Left forelimb (tissue), 1 donor: Measurements from ENCODE around the gene ABLIM2.

ENCODE experiments used
- DNase-seq: peaks from one replicate; pipeline ENCODE4 v3.0.0-alpha.2; 2018; ENCODE audit warnings: low spot score

ABLIM2 gene

DNA sequence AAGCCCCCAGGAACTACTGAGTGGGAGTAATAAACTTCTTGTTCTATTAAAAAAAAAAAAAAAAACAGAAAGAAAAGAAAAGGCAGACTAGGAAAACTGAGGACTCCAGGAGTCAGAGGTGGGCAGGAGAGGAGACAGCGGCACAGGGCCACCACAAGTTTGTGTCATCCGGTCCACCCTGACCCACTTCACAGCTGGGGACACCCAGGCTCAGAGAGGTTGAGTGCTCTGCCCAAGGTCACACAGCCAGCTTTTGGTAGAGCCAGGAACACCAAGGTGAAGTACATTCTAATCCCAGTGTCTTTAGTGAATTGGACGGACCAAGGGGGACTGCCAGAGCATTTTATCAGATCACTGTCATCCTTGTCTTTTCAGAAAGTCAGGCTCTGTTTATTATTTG, 16.4 kb upstream of the ABLIM2 start:
- DNase-seq, result no peak

DNA sequence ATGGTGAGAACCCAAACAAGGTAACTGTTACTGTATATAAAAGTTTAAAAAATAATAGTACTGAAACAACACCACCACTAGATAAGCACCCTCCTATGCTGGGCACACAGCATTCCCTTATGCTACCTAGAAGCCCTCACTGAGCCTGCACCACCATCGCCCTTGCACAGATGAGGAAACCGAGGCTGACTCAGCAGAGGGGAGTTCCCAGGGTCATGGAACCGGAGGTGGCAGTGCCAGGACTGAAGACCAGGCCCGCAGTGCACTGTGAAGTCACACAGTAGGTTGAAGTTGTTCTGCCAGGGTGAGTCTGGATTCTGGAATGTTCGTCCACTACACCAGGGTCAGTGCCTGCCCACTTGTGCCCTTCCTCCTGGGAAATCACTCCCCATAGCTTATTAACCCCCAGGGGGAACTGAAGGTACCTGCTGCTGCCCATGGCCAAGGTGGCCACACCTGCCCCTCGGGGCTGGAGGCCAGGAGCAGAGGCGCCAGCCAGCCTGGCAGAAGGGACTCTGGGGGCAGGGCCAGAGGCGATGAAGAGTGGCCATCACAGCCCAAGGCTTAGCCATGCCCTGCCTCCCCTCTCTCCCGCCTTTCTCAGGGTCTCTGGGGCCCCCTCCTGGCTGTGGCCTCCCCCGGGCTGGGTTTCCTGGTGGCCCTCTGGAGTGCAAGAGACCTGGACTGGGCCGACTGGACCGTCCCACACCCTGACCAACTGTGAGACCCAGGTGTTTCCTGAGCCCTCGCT, 15.1 kb upstream of the ABLIM2 start:
- no peak for DNase-seq

DNA sequence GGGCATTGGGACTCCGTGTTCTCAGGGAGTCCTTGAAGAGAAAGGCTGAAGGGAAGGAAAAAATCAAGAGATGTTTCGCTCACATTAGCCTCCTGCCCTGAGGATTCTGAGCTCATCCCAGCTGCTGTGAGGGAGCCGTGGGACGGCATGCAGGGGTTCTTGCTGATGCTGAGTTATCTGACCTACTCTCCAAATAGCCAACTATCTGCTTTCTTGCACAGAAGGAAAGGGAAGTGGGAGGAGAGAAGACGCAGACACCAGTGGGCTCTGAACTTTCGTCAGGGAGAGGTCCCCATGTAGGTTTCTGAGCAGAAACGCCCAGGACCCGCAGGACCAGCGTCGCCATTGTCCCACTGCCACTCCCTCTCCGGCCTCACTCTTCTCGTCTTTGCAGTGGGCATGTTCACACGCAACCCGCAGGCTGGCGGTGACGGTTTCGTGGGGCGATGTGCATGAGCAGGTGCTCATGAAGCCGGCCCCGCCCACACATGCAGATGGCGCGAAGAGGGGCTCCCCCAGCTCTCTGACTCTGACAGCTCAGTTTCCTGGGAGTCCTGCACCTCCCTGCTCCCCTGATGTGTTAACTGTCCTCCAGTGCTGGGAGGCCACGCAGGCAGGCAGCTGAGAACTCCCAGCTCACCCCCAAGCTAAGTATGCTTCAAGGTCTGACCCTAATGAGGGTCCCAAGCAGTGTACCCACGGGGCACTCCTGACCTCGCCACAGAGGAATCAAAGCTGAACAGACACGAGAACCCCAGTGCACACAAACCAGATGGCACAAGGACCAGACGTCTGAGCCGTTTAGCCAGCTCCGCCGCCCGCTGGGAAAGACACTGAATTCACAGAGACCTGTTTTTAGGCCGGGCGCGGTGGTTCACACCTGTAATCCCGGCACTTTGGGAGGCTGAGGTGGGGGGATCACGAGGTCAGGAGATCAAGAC, 13.6 kb upstream of the ABLIM2 start:
- DNase-seq, result no peak

DNA sequence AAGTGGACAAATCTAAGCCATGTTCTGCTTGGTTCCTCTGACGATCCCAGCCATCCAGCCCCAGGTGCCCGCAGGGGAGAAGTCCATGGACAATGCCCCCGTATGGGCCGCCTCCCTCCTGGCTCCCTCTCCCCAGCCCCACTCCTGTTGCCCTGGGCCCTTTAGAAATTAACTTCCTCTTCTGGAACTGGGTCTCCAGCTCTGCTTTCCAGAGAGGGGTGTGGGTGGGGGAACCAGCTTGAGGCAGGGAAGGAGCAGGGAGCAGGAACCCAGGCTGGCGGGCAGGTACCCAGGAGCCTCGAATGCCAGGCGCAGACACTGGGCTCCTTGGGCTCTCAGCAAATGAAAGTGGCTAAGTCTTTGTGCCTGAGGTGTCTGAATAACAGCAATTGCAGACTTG, 12.7 kb upstream of the ABLIM2 start:
- no peak for DNase-seq

DNA sequence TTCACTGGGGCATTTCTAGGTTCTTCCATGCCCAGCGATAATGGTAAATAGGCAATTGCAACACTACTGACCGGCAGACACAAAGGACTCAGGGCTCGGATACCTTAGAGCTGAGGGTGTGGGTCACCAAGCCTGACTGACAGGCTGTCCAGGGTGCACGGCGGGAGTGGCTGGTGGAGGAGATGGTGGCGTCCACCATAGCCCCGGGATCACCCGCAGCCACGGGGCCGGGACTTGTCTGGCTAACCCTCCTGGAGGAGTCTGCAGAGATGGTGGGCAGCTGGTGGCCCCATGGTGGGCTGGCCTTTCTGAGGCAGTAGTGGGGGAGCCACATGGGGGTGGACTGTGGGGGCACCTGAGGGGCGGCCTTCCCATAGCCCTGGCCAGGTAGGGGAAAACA, 11.7 kb upstream of the ABLIM2 start:
- no peak for DNase-seq

DNA sequence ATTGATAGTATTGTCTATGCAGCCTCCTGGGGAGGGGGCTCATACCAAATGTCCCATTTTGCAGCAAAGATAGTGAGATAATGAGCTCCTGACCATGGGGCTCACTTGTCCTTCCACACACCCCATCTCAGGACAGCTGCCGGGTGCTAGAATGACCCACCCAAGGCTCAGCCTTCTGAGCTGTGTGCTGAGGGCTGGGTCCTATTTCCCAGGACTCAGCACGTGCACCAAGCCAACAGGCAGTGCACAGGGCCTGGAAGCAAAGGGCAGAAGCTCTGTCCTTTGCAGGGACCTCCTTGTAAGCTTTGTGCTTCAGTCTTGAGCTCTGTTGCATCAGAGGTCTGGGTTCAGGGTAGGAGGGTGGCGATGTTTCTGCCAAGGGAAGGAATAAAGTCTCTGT, 11.2 kb upstream of the ABLIM2 start:
- DNase-seq, result no peak

DNA sequence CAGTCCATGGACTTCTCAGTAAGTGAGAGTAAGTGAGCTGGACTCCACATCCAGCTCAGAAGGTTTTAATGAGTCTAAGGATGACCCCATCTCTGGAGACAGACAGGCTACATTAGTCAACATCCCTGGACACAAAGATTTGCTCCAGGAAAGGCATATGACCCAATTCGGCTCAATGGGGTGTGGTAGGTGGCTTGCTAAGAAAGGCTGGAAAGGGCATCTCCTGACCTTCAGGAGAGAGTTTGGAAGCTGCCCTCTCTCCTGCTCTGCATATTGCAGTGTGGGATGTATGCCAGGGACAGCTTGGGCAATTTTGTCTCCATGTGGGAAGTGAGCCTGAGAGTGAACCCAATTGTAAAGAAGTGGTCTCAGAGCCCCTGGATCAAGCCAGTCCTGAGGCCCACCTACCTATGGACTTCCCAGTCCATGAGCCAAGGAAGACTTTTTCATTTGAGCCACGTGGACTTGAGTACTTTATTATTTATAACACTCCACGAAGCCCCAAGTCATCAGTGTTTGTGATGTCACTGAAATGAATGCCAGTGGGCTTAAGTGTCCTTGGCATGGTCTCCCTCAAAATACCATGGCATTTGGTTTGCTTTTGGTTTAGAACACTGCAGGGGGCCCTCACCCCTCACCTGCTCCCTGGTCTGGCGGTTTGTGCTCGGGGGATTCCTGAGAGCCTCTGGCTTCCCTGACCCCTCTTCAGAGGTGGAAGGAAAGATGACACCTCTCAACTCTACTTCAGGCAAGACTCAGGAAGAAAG, 10.4 kb upstream of the ABLIM2 start:
- DNase-seq, result no peak

DNA sequence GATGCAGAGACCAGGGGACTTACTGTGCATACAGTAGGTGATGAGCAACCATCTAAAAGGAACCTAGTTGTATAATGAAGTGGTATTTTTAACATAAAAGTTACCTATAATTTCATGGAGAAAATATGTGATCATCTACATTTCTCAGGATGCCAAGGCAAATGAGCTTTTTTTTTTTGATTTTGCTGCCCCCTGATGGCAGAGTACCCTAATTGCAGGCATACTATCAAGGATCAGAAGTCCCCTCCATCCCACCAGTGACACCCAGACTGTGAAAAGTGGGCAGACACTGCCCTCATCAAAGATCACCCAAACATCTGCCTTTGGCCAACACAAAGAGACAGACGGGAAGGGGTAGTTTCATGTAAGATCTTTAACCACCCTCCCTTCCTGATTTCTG, 9.6 kb upstream of the ABLIM2 start:
- DNase-seq, result no peak

DNA sequence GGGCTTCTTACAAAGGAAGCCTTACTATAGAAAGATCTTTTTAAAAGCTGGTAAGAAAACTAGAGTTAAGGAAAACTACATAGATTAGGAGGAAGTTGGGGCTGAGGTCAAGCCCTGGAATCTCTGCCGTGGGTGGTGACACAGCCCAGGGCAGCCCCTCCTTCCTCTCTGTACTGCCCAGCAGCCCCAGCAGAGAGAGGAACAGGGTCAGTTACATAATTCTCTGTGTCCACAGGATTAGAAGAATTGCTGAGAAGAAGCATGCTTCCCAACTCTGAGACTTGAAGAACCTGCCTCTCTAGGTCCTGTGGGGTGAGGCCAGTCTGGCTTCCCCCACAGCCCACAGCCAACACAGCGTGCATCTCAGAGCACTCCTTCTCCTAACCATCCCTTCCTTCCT, 9.2 kb upstream of the ABLIM2 start:
- DNase-seq, result no peak

DNA sequence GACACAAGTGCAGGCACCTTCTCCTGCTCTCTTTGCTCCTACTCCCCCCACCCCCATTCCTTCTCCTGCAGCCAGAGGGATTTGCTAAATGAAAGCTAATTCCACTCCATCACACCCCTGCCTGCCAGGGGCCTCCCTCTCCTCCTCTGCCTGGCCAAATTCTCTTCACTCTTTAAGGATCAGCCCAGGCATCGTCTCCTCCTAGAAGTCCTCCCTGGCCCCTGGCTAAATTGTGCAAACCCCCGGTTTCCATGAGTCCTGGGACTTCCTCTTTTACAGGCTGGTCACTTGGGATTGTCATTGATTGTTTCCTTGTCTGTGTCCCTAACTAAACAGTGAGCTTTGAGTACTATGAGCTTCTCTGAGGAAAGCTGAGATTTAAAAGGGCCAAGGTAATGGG, 8.7 kb upstream of the ABLIM2 start:
- DNase-seq, result no peak

DNA sequence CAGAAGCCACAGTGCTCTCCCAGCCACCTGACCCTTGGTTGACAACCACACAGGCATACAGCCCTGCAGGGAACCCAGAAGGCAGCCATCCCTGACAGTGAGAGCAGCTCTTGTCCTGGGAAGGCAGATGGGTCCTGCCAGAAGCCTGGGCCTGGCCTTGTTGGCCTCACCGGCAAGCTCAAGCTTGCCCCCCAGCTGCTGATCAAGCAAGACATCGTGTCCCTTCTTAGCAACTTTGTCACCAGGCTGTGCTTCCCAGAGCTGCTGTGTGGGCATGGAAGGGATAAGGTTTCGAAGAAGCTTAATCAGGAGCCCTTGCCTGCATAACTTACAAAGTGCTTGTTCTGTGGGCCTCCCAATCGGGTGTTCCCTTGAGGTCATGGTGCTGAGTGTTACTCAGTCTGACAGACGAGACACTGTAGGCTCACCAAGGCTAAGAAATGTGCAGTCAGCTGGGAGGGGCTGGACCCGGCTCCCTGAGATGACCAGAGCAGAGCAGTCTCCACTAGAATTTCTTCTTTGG, 6.8 kb upstream of the ABLIM2 start:
- DNase-seq, result no peak

DNA sequence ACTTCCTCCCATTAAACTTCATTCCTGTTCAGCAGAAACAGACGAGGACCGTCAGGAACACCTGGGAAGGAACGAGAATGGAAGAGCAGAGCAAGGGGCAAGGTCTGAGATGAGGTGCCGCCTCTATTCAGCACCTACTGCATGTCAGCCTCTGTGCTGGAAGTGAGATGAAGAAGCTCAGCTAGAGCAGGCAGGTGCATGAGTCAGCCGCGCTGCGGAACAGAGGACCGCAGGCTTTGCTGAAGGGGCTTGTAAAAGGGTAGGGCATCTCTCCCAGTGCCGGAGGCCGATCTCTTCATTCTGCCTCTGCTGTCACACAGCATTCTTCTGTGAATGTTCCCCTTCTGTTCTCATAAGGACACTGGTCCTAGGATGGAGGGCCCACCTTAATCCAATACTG, 6.1 kb upstream of the ABLIM2 start:
- DNase-seq, result no peak

DNA sequence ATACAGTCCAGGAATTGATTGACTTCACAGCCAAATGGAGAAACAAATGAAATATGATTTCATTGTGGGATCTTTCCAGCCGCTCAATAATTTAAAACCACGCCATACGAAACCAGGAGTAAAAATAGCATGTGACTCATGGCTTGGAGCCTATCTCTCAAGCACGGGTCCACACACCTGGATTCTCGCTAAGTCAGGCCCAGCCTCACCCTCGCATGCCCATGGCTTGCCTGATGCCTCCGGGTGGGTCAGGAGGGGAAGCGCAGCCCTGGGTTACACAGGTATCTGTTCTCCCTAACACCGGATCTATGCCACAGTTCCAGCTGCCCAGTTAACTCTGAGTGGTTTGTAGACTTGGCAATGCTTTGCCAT, 5.6 kb upstream of the ABLIM2 start:
- DNase-seq, result no peak

DNA sequence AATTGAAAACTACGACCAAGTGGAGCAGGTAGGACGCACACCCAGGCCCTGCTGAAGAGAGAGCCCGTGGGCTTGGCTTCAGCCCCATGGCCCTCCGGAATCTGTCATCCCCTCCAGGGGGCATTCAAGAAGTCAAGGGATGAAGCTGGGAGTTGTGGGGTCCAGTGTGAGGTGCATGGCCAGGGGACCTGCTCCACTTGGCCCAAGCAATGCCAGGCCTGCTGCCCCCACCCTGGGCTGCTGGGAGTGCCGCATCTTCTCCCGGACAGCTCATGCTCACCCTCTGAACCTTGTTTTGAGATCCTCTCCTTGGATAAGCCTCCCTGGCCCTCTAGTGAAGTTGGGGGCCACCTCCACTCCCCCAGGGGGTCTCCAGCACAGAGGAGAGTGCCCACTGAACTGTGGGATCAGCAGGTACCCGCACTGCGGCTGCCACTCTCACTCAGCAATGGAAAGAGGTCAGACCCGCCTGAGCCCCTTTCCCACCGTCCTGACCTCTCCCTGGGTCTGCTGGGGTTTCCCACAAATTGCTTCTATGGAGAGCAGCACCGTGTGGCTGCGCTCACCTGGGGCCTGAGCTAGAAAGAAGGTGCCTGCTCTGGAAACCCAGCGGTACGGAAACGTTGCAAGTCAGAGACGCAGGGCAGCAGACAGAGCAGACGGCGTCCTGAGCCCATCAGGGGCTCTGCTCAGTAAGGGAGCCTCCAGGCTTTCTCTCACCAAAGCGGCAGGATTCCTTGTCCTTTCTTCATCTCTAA, 5.0 kb upstream of the ABLIM2 start:
- DNase-seq, result no peak

DNA sequence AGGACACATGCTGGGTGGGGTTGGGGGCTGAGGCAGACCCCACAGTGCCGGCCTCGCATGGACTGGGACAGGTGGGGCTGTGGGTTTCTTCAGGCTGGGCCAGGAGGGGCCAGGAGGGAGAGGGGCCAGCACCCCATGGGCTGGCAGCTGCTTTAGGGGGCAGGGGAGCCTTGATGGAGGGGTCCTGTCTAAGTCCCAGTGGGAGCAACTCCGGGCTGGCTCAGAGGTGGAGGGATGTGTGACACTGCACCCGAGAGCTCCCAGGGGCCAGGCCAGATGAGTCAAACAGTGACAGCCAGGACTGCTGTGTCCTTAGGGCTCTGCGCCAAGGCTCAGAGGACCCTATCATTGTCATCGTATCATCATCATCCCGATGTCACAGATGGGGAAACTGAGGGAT, 4.4 kb upstream of the ABLIM2 start:
- DNase-seq, result no peak

DNA sequence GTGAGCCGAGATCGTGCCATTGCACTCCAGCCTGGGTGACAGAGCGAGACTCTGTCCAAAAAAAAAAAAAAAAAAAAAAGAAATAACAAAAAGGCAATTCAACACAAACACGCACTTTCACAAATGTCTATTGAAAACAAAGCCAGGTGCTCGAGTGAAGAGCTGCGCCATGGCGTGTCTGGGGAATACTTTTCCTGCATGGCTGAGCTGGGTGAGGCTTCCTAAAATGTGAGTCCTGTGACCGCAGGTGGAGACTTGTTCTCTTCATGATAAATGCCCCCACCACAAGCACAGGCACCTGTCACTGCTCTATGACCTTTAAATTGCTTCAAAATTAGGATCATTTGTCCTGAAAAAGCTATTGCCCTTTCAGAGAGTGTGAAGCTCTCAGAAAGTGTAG, 4.0 kb upstream of the ABLIM2 start:
- no peak for DNase-seq

DNA sequence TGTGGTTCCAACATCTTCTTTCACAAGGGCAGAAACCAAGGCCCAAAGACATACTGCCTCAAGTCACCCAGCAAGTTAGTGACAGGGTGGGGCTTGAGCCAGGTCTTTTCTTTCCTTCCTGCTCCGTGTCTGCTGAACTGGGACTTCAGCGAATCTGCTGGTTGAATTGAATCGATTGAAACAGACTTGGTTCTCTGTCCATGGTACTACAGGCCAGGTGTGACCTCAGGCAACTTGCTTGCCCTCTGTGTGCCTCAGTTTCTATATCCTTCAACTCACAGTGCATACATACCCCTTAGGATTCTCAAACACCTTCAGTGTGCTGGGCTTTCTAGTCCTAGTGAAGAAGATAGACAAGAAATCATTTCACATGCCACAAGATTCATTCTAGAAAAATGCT, 2.0 kb upstream of the ABLIM2 start:
- no peak for DNase-seq

DNA sequence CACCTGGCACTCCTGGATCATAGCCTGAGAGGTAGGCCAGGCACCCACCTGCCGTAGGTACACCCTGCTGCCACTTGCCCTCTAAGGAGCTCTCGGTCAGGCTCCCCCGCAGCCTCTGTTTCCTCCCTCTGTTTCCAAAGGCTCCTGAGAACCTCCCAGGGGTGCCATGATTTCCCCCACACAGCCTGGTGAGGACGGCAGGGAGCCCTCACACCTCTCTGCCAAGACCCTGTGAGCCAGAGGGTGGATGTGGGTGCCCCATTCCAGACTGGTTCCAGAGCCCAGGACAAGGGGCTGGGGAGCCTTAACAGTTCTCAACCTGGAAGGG, 1.6 kb upstream of the ABLIM2 start:
- DNase-seq, result no peak

DNA sequence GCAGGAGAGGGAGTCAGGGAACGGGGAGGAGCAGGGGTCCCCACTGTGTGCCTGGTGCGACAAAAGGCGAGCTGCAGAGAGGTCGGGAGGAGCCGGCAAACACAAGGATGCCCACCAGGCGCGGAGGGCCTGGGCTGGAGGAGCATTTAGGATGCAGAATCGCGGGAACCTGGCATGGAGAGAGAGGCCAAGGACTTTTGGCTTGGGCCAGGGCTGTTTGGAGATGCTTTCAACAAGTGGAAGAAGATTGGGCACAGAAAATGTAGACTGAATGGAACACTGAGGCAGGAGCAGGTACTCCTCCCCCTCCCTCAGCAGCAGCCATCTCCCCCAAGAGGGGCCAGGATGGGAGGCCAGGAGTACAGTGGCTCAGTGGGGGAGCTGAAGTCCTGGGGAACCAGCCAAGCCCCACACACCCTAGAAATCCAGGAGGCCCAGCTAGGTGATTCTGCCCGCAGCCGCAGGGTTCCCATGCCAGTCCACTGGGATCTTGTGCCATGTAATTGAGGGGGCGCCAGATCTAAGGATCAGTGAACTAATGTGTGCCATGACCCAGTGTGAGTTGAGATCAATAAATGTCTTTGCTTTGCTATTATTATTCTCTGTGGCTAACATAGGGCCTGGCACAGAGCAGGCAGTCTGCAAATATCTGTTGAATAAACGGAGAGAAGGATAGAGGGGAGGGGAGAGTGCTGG, 1.1 kb upstream of the ABLIM2 start:
- no peak for DNase-seq

DNA sequence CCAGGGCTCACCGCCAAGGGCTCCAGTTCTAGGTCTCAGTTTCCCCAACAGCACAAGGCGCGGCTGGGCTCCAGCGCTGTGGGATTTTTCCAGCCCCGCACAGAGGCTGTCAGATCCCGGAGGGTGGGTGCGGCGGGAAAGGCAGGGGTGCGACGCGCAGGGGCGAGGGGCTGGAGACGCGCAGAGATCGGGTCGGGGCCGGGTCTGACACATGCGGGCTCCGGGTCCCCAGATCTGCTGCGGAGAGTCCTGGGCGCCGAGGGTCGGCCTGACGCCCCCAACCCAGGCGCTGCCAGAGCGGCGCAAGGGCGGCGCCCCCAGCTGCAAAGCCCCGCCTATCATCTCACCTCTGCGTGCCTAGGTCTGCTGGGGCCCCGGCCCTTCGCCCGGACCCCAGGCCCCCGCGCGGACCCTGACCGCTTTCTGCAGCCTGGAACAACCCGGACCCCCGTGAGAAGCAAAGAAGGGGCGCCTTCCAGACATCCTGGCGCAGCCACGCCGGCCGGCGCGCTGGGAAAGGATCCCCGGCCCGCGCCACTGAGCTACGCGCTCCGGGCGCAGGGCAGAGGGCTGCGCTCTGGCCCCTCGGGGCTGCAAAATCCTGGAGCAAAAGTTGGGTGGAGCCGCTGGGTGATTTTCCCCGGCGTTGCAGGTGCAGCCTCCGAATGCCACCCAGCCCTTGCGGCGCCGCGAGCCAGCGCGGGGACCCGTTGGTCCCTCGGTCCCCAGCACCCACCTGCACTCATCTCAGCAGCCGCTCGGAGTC, 486 bp downstream of the ABLIM2 start:
- no peak for DNase-seq

DNA sequence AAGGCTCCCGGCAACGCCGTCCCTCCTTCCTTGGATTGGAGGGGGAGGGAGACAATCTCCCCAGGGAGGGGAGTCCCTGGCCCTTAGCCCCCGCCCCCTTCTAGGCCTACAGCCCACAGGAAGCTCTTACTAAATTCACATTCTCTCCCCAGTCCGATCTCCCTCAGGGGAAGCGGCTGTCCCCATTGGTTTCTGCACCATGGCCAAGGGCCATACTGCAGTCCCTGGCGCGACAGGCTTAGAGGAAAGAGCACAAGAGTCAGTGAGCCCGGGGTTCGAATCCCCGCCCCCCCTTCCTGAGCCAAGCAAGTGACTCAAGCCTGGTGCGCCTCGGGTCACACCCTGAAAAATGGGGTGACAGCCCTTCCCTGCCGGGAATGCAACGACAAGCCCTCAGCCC, 1.1 kb downstream of the ABLIM2 start:
- no peak for DNase-seq
